ENCODE measurements around the gene RFT1.

RFT1 gene

GRCh38 chr3:53122255-53122932 is 7.8 kb downstream of the RFT1 start:
- DNase-seq: no peak

GRCh38 chr3:53120336-53120735 is 9.9 kb downstream of the RFT1 start:
- no peak for DNase-seq

GRCh38 chr3:53116956-53117355 is 13.3 kb downstream of the RFT1 start:
- no peak for DNase-seq

GRCh38 chr3:53114412-53115074 is 15.7 kb downstream of the RFT1 start:
- DNase-seq: no peak

GRCh38 chr3:53114011-53114400 is 16.2 kb downstream of the RFT1 start:
- peak; percentile 31 to 80 for DNase-seq

- no peak for DNase-seq
Observed at GRCh38 chr3:53113293-53114010, 16.8 kb downstream of the RFT1 start.

- no peak for DNase-seq
Observed at GRCh38 chr3:53111822-53112221, 18.4 kb downstream of the RFT1 start.

- DNase-seq: peak; percentile 19 to 63
Observed at GRCh38 chr3:53109891-53110771, 20.1 kb downstream of the RFT1 start.

GRCh38 chr3:53109190-53109589 is 21.0 kb downstream of the RFT1 start:
- no peak for DNase-seq

- DNase-seq: no peak
Observed at GRCh38 chr3:53104762-53105161, 25.5 kb downstream of the RFT1 start.

- DNase-seq: no peak
Observed at GRCh38 chr3:53103397-53104296, 26.6 kb downstream of the RFT1 start.

- DNase-seq: no peak
Observed at GRCh38 chr3:53102601-53103147, 27.6 kb downstream of the RFT1 start.

GRCh38 chr3:53101956-53102355 is 28.3 kb downstream of the RFT1 start:
- DNase-seq: no peak

GRCh38 chr3:53100818-53101466 is 29.3 kb downstream of the RFT1 start:
- DNase-seq: no peak

- DNase-seq: no peak
Observed at GRCh38 chr3:53097887-53098286, 32.3 kb downstream of the RFT1 start.

GRCh38 chr3:53092942-53093341 is 37.3 kb downstream of the RFT1 start:
- no peak for DNase-seq

GRCh38 chr3:53092216-53092615 is 38.0 kb downstream of the RFT1 start:
- DNase-seq: no peak

- DNase-seq: no peak
Observed at GRCh38 chr3:53091011-53091410, 39.2 kb downstream of the RFT1 start.

- no peak for DNase-seq
Observed at GRCh38 chr3:53089511-53089910, 40.7 kb downstream of the RFT1 start.

- DNase-seq: no peak
Observed at GRCh38 chr3:53085476-53085875, 44.8 kb downstream of the RFT1 start.

Measured in NCI-H526 (cell line).